ENCODE results near the gene TAPBP.
A peak's percentile ranks its signal among the peaks of the same experiment; 100 is the strongest.
"Not testable (repeated sequence)": the region's sequence is repeated elsewhere in the genome, so short reads cannot be mapped to it uniquely, and the experiment has no call there.

The TAPBP gene

DNA sequence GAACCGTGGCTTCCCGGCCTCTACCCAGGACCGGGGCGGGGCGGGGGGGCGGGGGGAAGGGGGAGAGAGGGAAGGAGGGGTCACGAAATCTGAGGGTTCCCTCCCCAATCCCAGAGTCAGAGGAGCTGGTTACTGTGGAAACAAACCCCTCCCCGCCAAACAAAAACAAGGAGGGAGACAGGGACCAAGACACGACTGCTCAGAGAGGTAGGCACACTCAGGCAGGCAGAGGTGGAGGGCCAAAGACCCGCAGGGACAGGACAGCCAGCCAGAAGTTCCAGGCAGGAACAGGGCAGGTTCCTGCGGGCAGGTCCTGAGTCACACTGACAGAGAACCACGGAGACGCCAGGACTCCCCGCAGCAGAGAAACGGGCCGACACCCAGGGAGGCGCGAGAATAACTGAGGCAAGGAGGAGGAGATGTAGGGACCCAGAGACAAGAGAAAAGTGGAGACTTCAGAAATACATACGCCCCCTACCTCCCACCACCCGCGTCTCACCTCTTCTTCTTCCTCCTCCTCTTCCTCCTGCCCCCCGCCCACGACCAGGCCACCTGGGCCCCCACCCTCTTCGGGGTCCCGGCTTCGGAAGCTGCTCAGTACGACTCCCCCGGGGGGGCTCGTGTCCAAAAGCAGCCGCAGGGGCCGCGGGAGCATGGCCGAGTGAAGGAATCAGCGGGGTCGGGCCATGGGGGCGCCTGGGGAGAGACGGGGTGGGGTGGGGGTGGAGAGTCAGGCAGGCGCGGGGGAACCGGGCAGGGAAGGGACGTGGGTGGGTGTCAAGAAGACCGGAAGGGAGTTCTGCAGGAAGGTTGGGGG is 15.7 kb downstream of the TAPBP start:
- peak; percentile 56 for FAIRE-seq
- peak; percentile 61 for DNase-seq (ENCODE audit: insufficient read length, low spot score)

DNA sequence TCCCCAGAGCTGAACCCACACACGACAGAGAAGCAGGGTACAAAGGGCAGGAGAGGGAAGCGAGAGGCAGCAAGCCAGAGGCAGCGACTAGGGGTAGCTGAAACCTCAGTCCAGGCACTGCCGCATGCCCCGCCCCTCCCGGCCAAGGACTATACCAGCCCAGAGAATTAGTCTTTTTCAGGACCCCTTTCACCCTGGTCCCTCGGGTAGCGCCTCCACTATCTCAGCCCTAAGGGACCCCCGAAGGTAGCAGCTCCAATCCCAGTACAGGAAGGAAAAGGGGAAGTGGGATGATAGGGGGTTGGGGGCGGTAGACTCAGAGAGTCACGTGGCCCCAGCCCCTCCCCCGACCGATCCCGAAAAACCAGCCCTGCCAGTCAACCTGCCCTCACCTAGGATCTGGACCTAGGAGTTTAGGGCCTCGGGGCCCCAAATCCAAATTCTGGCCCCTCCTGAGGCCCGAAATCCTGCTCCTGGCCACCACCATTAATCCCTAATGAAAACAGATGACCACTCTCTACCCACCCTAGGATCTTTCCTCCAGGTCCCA is 16.4 kb downstream of the TAPBP start:
- DNase-seq (ENCODE audit: insufficient read length, low spot score) (no peak), FAIRE-seq (no peak)

DNA sequence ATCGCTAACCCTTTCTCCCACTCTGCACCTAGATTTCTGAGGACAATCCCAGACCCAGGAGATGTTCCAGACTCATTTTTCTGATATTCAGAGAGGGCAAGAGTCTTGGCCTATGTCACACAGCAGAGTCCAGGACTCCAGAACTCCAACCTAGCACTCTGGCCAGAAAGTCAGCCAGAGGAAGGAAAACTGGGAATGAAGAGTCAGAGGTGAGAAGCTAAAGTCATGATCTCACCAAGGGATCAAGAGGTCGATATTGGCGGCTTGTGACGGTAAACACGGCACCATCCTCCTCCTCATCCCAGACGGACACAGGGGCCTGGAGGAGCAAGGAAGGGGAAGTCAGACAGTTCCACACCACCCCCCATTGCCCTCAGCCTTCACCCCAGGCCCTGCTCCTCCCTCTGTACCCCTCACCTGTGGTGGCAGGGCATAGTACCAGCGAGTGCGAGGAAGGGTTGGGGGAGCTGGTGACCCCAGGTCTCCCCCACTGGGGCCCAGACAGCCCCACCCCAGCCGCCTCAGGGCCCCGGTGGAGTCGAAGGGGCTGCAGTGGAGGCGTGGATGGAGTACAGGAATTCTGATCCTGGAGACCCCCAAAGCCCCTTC is 17.0 kb downstream of the TAPBP start:
- DNase-seq (ENCODE audit: insufficient read length, low spot score) (no peak), FAIRE-seq (no peak)

DNA sequence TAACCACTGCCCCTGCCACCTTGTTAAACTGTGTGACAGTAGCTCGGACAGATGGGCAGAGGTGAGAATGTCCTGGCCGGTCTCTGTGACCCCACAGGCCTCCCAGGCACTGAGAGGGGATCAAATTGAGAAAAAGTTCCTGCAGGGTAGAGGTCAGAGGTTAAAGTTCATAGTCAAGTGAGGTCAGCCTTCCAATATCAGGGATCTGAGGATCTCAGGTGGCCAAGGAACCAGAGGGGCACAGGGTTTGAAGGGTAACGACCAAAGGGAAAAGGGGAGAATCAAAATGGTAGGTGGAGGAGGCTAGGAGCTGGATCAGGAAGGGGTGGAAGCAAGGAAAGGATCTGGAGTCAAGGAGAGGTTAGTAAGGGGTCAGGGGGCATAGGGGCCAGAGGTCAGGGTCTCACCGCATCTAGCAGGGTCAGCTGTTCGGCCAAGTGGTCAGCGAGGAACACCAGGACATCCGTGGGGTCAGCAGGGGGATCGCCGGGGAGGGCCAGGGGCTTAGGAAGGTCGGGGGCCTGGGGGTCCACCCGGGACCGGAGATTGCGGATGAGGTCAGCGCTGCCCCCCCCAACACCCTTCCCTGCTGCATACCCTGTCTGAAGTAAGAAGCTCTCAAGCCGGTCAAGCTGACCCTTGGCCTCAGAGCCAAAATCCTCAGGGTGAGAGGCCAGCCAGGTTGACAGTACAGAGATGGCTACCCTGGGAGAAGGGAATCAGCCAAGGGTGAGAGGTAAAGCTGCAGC is 18.1 kb downstream of the TAPBP start:
- FAIRE-seq (no peak), DNase-seq (ENCODE audit: insufficient read length, low spot score) (no peak)

DNA sequence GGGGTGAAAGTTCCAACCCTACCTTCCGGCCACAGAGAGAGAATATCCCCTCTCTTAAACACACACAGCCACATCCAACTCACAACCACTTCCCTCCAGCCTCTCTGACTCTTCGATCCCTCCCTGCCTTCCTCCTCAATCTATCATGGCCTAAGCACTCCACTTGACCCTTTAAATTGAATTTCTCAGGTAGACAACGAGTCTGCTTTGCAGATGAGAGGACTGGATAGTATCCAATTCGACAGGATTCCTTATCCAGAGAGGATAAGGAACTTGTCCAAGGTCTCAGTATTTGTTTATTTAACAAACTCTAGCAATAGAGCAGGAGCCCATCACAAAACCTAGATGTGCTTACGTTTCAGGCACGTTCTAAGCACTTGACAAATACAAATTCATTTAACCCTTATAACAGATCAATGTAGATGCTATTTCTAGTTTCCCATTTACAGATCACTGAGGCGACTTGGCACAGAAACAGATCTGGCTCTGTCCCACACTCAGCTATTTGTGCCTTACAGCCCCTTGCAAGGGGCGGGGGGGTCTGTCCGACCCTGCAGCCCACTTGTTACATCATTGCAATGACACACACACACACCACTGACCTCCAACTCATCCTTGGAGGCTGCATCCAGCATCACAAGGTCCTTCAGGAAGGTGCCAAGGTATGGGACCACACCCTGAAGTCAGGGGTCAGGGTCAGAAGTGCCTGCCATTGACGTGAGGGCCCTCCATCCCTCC is 19.6 kb downstream of the TAPBP start:
- FAIRE-seq (no peak), DNase-seq (ENCODE audit: insufficient read length, low spot score) (no peak)

DNA sequence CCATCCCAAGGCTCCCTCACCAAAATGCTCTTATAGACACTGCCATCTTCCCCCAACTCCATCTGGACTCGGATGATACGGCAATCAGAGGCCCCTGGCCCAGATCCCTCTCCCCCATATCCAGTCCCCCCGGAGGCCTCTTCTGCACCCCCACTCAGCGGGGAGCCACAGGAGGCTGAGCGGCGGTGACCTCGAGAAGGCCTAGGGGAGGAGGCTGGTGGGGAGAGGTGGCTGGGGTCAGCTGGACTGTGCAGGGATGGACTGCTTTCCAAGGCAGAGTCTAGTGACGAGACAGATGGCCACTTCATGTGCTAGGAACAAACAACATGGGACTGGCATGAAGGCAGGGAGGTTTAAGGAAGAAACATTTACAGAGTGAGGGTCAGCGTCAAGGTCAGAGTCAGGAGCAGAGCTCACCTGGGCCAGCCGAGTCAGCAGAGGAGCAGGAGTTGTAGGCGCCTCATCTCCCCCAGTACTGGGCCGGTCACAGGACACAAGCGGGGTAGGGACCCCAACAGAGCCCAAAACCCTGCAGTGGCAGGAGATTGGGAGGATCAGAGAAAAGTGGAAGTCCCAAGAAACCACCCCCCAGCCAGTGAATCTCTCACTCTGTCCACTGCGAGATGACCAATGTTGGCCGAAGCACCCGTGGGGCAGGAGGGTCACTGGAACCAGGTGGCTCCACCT is 20.7 kb downstream of the TAPBP start:
- FAIRE-seq, result no peak
- no peak for DNase-seq (ENCODE audit: insufficient read length, low spot score)

DNA sequence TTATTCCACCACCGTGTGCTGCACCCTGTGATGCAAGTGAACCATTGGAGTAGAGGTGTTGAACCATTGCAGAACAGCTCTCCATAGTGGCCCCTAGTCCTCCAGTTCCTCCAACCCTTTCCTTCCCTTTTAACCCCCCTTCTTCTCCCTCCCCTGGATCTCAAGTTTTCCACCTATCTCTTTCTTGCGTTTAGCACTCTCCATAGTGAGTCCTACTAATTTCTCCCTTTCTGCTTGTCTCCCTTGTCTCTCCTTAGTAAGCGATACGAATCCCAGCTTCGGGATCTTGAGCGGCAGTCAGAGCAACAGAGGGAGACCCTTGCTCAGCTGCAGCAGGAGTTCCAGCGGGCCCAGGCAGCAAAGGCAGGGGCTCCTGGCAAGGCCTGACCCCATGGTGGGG is 23.4 kb downstream of the TAPBP start:
- no peak for FAIRE-seq
- DNase-seq (ENCODE audit: insufficient read length, low spot score), result no peak

DNA sequence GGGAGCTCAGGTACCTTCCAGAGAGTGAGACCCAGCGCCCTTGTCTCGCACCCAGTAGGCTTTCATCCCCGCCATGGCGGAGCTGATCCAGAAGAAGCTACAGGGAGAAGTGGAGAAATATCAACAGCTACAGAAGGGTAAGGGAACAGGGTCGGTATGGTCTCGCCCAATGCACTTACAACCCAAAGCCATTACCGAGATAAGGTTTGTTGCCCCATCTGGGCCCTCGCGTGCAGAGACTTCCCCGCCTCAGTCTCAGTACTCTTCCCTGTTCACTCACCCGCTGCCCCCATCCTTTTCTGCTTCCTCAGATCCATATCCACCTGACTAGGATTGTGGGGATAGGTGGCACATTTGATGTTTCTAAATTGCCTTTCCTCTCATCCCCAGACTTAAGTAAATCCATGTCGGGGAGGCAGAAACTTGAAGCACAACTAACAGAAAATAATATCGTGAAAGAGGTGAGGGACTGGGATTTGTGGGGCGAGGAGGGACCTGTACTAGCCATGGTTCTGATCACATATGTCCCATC is 24.0 kb downstream of the TAPBP start:
- DNase-seq (ENCODE audit: insufficient read length, low spot score) (no peak), FAIRE-seq (peak; percentile 23)

DNA sequence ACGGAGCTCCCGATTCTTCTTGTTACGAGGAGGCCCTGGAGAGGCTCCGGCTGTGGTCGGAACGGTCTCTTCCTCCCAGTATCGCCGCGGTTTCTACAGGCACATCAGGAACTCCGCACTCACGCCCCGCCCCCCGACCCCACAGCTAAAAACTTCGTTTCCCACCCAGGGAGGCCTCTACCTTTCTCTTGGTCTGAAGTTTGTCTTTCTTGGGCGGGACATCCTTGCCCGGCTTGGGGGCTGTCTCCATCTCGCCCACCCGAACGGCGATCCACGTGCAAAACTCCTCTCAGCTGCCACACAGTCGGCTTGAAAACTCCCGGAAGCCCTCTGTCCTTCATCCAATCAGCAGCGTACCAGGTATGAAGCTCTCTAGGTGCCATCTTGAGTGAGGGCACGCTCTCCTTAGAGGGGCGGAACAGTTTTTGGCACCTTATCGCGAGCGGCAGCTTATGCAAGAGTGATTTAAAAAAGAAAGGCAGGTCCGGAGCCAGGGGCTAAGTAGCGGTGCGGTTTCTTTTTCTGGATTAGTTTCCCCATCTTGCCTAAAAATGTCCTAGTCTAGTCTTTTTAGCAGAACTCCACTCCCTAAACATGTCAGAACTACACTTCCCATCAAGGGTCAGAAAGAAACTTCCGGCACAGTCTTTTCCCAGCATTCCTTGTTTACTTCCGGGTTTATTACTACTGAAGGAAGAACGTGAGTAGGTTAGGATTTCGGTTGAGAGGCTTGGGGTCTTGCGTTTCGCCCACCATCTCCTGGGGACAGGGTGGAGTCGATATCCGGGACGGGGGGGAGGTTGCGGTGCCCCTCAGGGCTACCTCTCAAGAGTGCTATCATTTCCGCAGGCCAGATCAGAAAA is 24.7 kb downstream of the TAPBP start, which contains the start of the genes PFDN6 and WDR46:
Gene PFDN6, plus strand, starts transcription at position 681 of the 863 bp plus-strand sequence. CDS start 256 bp downstream, outside the sequence.
Gene WDR46, minus strand, starts transcription at position 319 of the 863 bp plus-strand sequence. Its CDS starts 69 bp downstream, at position 250.
- peak; percentile 82 for DNase-seq (ENCODE audit: insufficient read length, low spot score)

DNA sequence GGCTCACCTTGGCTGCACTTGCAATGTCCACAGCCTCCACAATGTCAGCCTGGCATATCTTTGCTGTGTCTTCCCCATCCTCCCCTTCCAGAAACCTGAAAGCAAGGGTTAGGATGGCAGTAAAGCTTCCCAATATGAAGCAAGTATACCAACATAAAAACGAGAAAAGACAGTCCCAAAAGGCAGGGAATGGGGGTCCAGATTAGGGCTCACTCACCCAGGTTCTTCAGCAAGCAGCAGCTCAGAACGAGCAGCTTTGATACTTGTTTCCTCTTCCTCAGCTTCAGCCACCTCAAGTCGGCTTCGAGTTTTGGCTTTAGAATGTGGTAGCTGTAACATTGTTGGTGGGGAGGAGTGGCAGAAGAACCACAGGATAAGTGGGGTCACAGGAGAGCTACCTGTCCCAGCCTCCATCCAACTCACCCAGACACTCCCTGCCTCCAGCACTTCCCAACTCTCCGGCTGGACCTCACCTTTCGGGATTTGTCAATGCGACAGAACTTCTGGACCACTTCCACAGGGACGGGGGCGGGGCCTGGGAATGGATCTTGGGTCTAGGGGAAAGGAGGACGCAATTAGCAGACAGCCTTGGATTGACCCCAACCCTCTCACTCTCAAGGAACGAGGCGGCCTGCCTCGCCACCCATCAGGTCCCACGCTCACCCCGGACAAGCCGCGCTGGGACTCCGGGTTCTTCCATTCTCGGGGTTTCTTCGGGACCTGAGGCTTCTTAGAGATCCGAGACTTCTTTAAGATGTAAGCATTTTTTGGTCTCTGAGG is 25.5 kb downstream of the TAPBP start:
- DNase-seq (ENCODE audit: insufficient read length, low spot score), result no peak
- no peak for FAIRE-seq

More for the DNA sequence above, 24.7 kb downstream of the TAPBP start, which contains the start of the genes PFDN6 and WDR46:
- peak; percentile 95 for FAIRE-seq

DNA sequence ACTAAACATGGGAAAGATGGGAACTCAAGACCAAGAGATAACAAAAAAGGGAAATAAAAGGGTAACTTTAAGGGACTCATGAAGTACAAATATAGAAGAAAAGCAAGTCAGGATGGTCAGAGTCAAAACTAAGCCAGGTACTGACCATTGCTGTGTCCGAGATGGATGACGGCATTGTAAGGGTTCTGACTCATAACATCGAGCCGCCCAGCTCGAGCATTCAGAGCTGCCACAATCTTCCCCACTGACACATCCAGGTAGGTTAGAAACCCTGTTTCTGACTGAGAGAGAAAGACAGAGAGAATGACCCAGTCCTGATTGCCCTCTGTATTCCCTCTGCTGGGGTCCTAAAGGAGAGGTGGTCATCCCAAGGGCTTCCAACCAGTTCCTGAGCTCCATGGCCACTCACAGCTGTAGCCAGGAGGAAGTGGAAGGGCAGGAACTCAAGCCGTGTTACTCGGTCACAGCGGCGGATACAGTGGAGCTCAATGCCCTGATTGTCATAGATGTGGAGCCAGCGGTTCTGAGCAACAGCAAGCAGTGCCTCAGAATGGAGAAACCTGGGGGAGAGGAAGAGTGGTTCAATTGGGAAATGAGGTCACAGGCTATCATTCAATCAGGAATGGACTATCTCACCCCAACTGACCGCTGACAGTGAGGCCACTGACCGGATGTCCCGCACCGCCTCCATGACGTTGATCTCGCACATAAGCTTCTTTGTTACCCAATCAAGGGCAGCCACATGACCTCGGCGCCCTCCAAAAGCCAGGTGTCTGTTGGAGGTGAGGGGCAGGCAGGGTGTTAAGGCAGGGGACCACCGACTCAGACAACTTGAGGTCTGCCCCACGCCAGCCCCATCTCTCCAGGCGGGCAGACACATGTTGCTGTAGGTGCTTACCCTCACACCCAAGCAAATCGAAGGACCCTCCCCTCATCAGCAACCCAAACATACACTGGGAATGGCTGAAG is 26.6 kb downstream of the TAPBP start:
- FAIRE-seq (no peak), DNase-seq (ENCODE audit: insufficient read length, low spot score) (no peak)

DNA sequence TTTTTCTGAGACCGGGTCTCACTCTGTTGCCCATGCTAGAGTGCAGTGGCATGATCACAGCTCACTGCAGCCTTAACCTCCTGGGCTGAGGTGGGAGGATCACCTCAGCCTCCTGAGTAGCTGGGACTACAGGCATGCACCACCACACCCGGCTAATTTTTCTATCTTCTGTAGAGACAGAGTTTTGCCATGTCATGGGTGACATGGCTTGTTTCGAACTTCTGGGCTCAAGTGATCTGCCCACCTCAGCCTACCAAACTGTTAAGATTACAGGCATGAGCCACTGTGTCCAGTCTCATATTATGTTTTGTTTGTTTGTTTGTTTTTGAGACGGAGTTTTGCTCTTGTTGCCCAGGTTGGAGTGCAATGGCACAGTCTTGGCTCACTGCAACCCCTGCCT is 28.7 kb downstream of the TAPBP start:
- DNase-seq (ENCODE audit: insufficient read length, low spot score); FAIRE-seq: not testable (repeated sequence)

DNA sequence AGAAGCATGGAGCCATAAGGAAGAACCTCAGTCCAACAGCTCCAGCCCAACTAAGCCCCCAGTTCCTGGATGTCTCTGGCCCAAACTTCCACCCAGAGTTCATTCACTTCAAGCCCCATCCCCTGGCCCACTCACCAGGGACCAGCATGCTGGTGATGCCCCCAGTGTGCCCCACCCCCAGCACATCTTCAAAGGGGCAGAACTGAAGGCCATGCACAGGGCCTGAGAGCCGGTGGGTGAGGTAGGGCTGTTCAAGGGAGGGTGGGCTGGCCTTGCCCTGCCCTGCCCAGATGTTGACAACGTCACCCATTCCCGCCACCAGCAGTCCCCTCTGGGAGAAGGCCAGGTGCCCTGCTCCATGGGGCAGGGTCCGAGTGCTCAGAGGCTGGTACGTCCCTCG is 33.3 kb downstream of the TAPBP start:
- no peak for DNase-seq (ENCODE audit: insufficient read length, low spot score)
- FAIRE-seq, result no peak

DNA sequence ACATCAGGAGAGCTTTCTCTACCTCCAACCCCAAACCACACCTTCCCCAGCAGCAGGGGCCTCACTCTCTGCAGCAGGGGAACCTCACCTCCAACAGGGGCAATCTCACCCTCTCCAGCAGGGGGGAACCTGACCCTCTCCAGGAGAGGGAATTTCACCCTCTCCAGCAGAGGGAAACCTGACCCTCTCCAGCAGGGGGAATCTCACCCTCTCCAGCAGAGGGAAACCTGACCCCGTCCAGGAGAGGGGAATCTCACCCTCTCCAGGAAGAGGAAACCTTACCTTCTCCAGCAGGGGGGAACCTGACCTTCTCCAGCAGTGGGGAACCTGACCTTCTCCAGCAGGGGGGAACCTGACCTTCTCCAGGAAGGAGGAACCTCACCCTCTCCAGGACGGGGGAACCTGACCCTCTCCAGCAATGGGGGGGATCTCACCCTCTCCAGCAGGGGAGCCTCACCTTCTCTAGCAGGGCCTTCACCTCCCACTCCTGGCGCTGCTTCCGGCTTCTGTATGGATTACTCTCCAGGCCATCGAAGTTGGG is 33.8 kb downstream of the TAPBP start:
- DNase-seq (ENCODE audit: insufficient read length, low spot score), result no peak
- FAIRE-seq, result no peak

DNA sequence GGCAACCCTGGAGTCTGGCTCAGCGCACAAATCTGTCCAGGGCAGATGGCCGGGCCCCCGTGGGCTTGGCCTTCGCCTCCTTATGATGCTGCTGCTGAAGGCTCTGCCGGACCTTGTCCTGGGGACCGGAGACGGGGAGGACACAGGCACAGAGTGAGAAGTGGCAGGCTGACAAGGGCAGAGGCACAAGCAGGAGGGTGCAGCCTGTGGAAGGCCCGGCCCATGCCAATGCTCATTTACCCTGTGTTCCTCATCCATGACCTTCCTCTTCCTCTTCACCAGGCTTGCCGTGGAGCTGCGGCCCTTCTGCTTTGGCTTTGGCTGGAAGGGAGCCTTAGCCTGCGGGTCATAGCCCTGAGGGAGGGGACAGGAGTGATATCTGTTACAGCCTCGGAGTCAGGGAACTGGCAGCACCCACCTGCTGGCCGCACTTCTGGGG is 34.6 kb downstream of the TAPBP start:
- DNase-seq (ENCODE audit: insufficient read length, low spot score) (no peak), FAIRE-seq (no peak)

DNA sequence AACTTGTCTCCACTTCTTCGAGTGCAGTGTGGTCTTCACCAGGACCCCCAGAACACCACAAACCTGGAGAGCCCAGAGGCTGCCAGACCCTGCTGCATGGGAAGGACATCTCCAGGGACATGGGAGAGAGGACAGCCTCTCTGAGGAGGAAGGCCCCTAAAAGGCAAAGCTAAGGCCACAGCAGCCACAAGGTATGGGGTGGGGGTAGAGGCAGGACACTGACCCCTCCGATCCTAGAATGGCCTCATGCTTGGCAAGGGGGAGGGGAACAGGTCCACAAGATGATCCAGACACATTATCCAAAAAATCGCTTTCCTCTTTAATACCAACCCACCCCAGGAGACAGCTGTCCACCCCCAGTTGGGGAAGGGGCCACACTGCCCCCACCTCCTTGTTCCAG is 35.1 kb downstream of the TAPBP start:
- no peak for FAIRE-seq
- no peak for DNase-seq (ENCODE audit: insufficient read length, low spot score)
